HepG2 (cell line): ENCODE data around the gene SHISAL1. TPM values are rescaled to one million over a fixed set of nuclear protein-coding genes. Genes with fewer than 3 reads are reported as not detected.

Experiments
- ATAC-seq: fragments of 200-7000 bp; cut with Tn5 transposase; 3 replicates; pipeline ENCODE4 v1.9.1; 2020; ENCODE audit warnings: mild to moderate bottlenecking, moderate library complexity
- BruUV-seq: library from RNA; stranded (reverse); fragments of 400-500 nt; replicated peaks from 2 replicates; lab custom pipeline; 2021; lab: Mats Ljungman, UMichigan
- CTCF ChIA-PET: fragments of 300-600 bp; formaldehyde crosslinking; extraction: SDS; loops from one replicate; lab custom pipeline; 2021; ENCODE audit warnings: low total read pairs, inconsistent platforms, low intra/inter-chr PET ratio; lab: Yijun Ruan, JAX
- POLR2A ChIA-PET: fragments of 350-600 bp; sonication (Branson Sonifier 250); formaldehyde crosslinking; loops from one replicate; lab custom pipeline; 2020; ENCODE audit warnings: antibody characterized with exemption, inconsistent platforms; lab: Yijun Ruan, JAX
- DNase-seq: peaks from one replicate; pipeline ENCODE4 v3.0.0-alpha.2; 2015; ENCODE audit warnings: low spot score
- FAIRE-seq: peaks from 3 replicates; lab custom pipeline; 2011; peaks lifted over from hg19 to GRCh38; lab: Jason Lieb, UNC
- H2AFZ ChIP-seq: one replicate; pipeline ENCODE4 v1.6.1; 2011; ENCODE audit warnings: low read length, inconsistent platforms
- H3K27ac ChIP-seq: fragments of 300-600 bp; 3 replicates; pipeline ENCODE4 v1.8.0; 2011; ENCODE audit warnings: mixed run types, mild to moderate bottlenecking, mixed read lengths, low read length, inconsistent platforms; ENCODE audit not compliant: insufficient read depth; ENCODE audit errors: extremely low read length
- H3K27me3 ChIP-seq, 2 experiments: fragments of 200-600 bp in 1 of 2; 2 replicates in 1 of 2; 3 replicates in 1 of 2; pipeline versions ENCODE4 v1.6.0 to v1.8.0; 2011; ENCODE audit warnings: low read length in 2 of 2, mild to moderate bottlenecking in 2 of 2, moderate library complexity in 2 of 2, inconsistent platforms in 1 of 2; ENCODE audit not compliant: insufficient read depth in 2 of 2, control insufficient read depth in 1 of 2
- H3K36me3 ChIP-seq, 2 experiments: fragments of 200-600 bp in 1 of 2; replicated peaks in 1 of 2; 2 replicates in 1 of 2; 3 replicates in 1 of 2; pipeline versions ENCODE4 v1.5.1 to v1.8.0; 2011; ENCODE audit warnings: low read length in 2 of 2, inconsistent platforms in 1 of 2; ENCODE audit not compliant: insufficient read depth in 2 of 2, control insufficient read depth in 1 of 2
- H3K4me1 ChIP-seq: 2 replicates; pipeline ENCODE4 v1.5.1; 2012; ENCODE audit warnings: low read length, inconsistent platforms; ENCODE audit not compliant: insufficient read depth
- H3K4me2 ChIP-seq: 2 replicates; pipeline ENCODE4 v1.6.0; 2011; ENCODE audit warnings: low read depth, low read length, inconsistent platforms
- H3K4me3 ChIP-seq, 3 experiments: fragments of 200-600 bp in 1 of 3; sonication (generic), shearing (Covaris generic) in 1 of 3; replicated peaks in 1 of 3; 2 replicates each; pipeline ENCODE4 v1.5.1; 2011 to 2016; ENCODE audit warnings: low read length in 3 of 3, inconsistent platforms in 2 of 3, low read depth in 2 of 3, mild to moderate bottlenecking in 2 of 3, control low read depth in 1 of 3, mixed read lengths in 1 of 3; ENCODE audit not compliant: insufficient read depth in 1 of 3
- H3K79me2 ChIP-seq: one replicate; pipeline ENCODE4 v1.6.1; 2011; ENCODE audit warnings: low read length, inconsistent platforms; ENCODE audit not compliant: insufficient read depth
- H3K9ac ChIP-seq: 2 replicates; pipeline ENCODE4 v1.6.0; 2011; ENCODE audit warnings: mild to moderate bottlenecking, low read depth, low read length, inconsistent platforms; ENCODE audit not compliant: insufficient read depth
- H3K9me3 ChIP-seq: 2 replicates; pipeline ENCODE4 v1.5.1; 2012; ENCODE audit warnings: mild to moderate bottlenecking, low read length
- H4K20me1 ChIP-seq: 2 replicates; pipeline ENCODE4 v1.6.0; 2011; ENCODE audit warnings: inconsistent platforms, mild to moderate bottlenecking, low read length, moderate library complexity; ENCODE audit not compliant: insufficient read depth
- ATF2 ChIP-seq: sonication (generic); formaldehyde crosslinking; IDR thresholded peaks from 2 replicates; pipeline ENCODE4 v1.4.0; 2020; ENCODE audit warnings: missing genetic modification reagents
- ATRX ChIP-seq: sonication (generic); formaldehyde crosslinking; IDR thresholded peaks from 2 replicates; pipeline ENCODE4 v1.4.0; 2020; ENCODE audit warnings: missing genetic modification reagents, borderline replicate concordance
- MAX ChIP-seq: IDR thresholded peaks from 2 replicates; pipeline ENCODE4 v1.6.1; 2012; ENCODE audit warnings: inconsistent platforms
- NCOA2 ChIP-seq: sonication (generic); formaldehyde crosslinking; IDR thresholded peaks from 2 replicates; pipeline ENCODE4 v1.8.0; 2022; ENCODE audit warnings: inconsistent platforms
- NR2F6 ChIP-seq, 2 experiments: IDR thresholded peaks; 2 replicates each; pipeline ENCODE4 v1.6.1; 2016; ENCODE audit warnings: antibody characterized with exemption in 1 of 2, mild to moderate bottlenecking in 1 of 2
- SNAPC2 ChIP-seq: sonication (generic); formaldehyde crosslinking; IDR thresholded peaks from 2 replicates; pipeline ENCODE4 v1.8.1; 2022; ENCODE audit warnings: mild to moderate bottlenecking, missing genetic modification reagents
- ZBTB8A ChIP-seq: sonication (generic); formaldehyde crosslinking; IDR thresholded peaks from 2 replicates; pipeline ENCODE4 v1.4.0; 2020; ENCODE audit warnings: mild to moderate bottlenecking, low read depth, missing genetic modification reagents, borderline replicate concordance
- ZFYVE20 ChIP-seq: sonication (generic); formaldehyde crosslinking; IDR thresholded peaks from 2 replicates; pipeline ENCODE4 v1.8.0; 2023; ENCODE audit warnings: low read depth, mild to moderate bottlenecking, moderate library complexity, missing genetic modification reagents, borderline replicate concordance
- ZKSCAN5 ChIP-seq: sonication (generic); formaldehyde crosslinking; IDR thresholded peaks from 2 replicates; pipeline ENCODE4 v1.5.1; 2020; ENCODE audit warnings: mild to moderate bottlenecking, missing genetic modification reagents
- ZKSCAN8 ChIP-seq: IDR thresholded peaks from 2 replicates; pipeline ENCODE4 v1.6.1; 2016; ENCODE audit warnings: borderline replicate concordance, missing genetic modification reagents, missing compliant biosample characterization
- ZNF317 ChIP-seq: sonication (generic); formaldehyde crosslinking; IDR thresholded peaks from 2 replicates; pipeline ENCODE4 v1.5.0; 2020; ENCODE audit warnings: mild to moderate bottlenecking, missing genetic modification reagents
- ZNF792 ChIP-seq: IDR thresholded peaks from 2 replicates; pipeline ENCODE4 v1.6.1; 2016
- ZXDC ChIP-seq: sonication (generic); formaldehyde crosslinking; IDR thresholded peaks from 2 replicates; pipeline ENCODE4 v1.5.0; 2020; ENCODE audit warnings: mild to moderate bottlenecking, missing genetic modification reagents
- whole genome bisulfite sequencing: methylation state at CpG from one replicate; pipeline ENCODE4 v1.1.6; 2017; ENCODE audit warnings: low lambda C conversion rate; 5-methylcytosine and 5-hydroxymethylcytosine counted together
- in situ Hi-C: cut with HindIII; loops from 2 replicates; pipeline ENCODE4 v1.10.0; 2017; ENCODE audit warnings: low pct_unique_long_range_greater_than_20kb; ENCODE audit not compliant: extremely low pct_ligation_motif_present
- intact Hi-C: fragments of 100-400 bp; cut with micrococcal nuclease; formaldehyde crosslinking; loops from one replicate; pipeline ENCODE4 v1.10.0; 2022; ENCODE audit not compliant: unreplicated experiment
- polyA plus RNA-seq, 8 experiments: library from polyadenylated mRNA; depleted of rRNA in 3 of 8; stranded (reverse) in 7 of 8; unstranded in 1 of 8; fragments of >200 nt; fragmentation: Illumina TruSeq in 4 of 8; extraction: Trizol in 4 of 8; gene quantifications; 2 replicates each; pipeline versions ENCODE4 v1.2.1 to v1.2.3, GENCODE V29; 2011 to 2016; ENCODE audit warnings: low read depth in 4 of 8, missing spikeins in 1 of 8, mixed read lengths in 1 of 8; ENCODE audit not compliant: insufficient read depth in 1 of 8
- total RNA-seq, 5 experiments: library from RNA; depleted of rRNA; stranded (reverse); fragments of >200 nt; fragmentation: Illumina TruSeq; extraction: Trizol; gene quantifications; 2 replicates each; pipeline ENCODE4 v1.2.3, GENCODE V29; 2016; ENCODE audit warnings: low read depth in 1 of 5
- TF ChIP-seq, protein P1 (sequence below): sonication (generic); formaldehyde crosslinking; IDR thresholded peaks from 2 replicates; pipeline ENCODE4 v1.8.1; 2023; ENCODE audit warnings: mild to moderate bottlenecking, missing genetic modification reagents, borderline replicate concordance

Gene SHISAL1
- total and polyA plus RNA-seq, 2 of the 13 experiments (the other 11 are each of a cell fraction or from before 2014, with no cell fraction given): not detected

DNA sequence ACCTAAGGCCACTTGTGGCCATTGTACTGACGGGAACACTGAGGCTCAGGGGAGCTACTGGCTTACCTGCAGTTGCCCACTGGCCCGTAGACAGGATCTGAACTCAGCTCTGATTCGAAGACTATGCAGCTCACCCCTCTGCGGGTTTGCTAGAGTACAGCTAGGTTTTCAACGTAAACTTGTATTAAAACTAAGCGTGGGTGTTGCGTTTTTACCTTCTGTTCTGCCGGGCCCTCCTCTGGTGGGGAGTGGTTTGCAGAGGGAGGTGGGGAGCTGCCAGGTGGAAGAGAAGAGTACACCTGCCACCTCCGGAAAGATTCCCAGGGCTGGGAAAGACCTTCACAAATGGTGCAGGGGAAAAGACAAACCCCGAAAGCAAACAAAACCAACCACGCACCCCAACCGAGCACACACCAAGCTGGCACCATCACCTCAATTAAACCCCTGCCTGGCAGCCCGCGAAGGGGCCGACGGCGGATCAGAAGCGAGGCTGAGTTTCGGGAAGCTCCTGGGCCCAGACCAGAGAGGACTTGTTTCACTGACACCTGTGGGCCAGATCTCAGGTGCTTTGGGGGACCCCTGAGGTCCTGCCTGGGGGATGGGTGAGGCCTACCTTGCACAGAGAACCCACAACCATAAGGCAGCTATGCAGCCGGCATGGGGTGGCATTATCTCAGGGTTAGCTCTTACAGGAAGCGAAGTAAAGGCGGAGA lies 37.7 kb downstream of the SHISAL1 start:
- no peaks in the 10 kb centered on the region for H4K20me1 ChIP-seq
- CTCF ChIA-PET: no interaction called here
- no peaks in the 10 kb centered on the region for H3K79me2 ChIP-seq
- H3K4me1 ChIP-seq: no peaks in the 10 kb centered on the region
- BruUV-seq: no TSS peak
- TF ChIP-seq ZBTB8A (CRISPR knock-in tag): no peak
- no peak for TF ChIP-seq ATF2 (CRISPR knock-in tag)
- TF ChIP-seq ZFYVE20: no peak
- no peak for TF ChIP-seq ZKSCAN8
- no peak for TF ChIP-seq ZNF317 (CRISPR knock-in tag)
- no peak for TF ChIP-seq NR2F6 (IDR thresholded peaks at IDR 0.05)
- TF ChIP-seq NR2F6 (CRISPR knock-in tag; IDR thresholded peaks at IDR 0.05): no peak
- TF ChIP-seq ATRX: no peak
- TF ChIP-seq, protein P1, sequence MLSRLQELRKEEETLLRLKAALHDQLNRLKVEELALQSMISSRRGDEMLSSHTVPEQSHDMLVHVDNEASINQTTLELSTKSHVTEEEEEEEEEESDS (CRISPR knock-in tag): no peak
- TF ChIP-seq ZKSCAN5 (CRISPR knock-in tag): no peak
- no peak for TF ChIP-seq ZNF792
- no peak for TF ChIP-seq ZXDC (CRISPR knock-in tag)
- no peak for TF ChIP-seq NCOA2 (CRISPR knock-in tag)
- no peak for TF ChIP-seq SNAPC2 (CRISPR knock-in tag)
- TF ChIP-seq MAX: no peak
- TF ChIP-seq, all 625 proteins: peak for 0
- H3K9ac ChIP-seq: no peak overlapping the region
- no peak for DNase-seq
- H3K27ac ChIP-seq: no peak overlapping the region
- WGBS: 38% methylated on average over 15 of the region's 22 CpGs
- H3K4me3 ChIP-seq: no peak overlapping the region
- no peak for FAIRE-seq
- POLR2A ChIA-PET: no interaction called here
- no peaks in the 10 kb centered on the region for H3K9me3 ChIP-seq
- no peak overlapping the region for H2AFZ ChIP-seq
- intact Hi-C loops: no loop called here
- in situ Hi-C loops: no loop called here
- no peaks in the 10 kb centered on the region for H3K36me3 ChIP-seq
- ATAC-seq: no peak
- H3K27me3 ChIP-seq: peaks cover 5 to 44% of the 10 kb centered on the region in 2 experiments; a peak in 4 of 5 replicates
- no peak overlapping the region for H3K4me2 ChIP-seq
